HL-60 (cell line): ENCODE data around the gene ERGIC1.
"Not testable (repeated sequence)": the region's sequence is repeated elsewhere in the genome, so short reads cannot be mapped to it uniquely, and the experiment has no call there.

Source experiments
- DNase-seq, 2 experiments: peaks; one replicate each; pipeline ENCODE4 v3.0.0-alpha.2; 2010 to 2020; ENCODE audit warnings: low read depth in 1 of 2, low spot score in 1 of 2
- H3K27ac ChIP-seq: fragments of 250-450 bp; sonication (Bioruptor Pico); replicated peaks from 2 replicates; pipeline ENCODE4 v1.5.1; 2020; ENCODE audit warnings: mild to moderate bottlenecking, moderate library complexity
- H3K27me3 ChIP-seq: fragments of 250-450 bp; sonication (Bioruptor Pico); 2 replicates; pipeline ENCODE4 v1.5.1; 2021; ENCODE audit warnings: mild to moderate bottlenecking, moderate library complexity; ENCODE audit not compliant: insufficient read depth, poor library complexity, severe bottlenecking
- H3K4me3 ChIP-seq: replicated peaks from 2 replicates; pipeline ENCODE4 v1.5.1; 2011; ENCODE audit warnings: mild to moderate bottlenecking, control low read depth, low read length; ENCODE audit not compliant: insufficient read depth
- GABPA ChIP-seq: IDR thresholded peaks from 2 replicates; pipeline ENCODE4 v1.6.1; 2012; ENCODE audit warnings: low read depth
- POLR2AphosphoS5 ChIP-seq: IDR thresholded peaks from 2 replicates; pipeline ENCODE4 v1.6.1; 2012; ENCODE audit warnings: low read depth
- SPI1 ChIP-seq: IDR thresholded peaks from 2 replicates; pipeline ENCODE4 v1.6.1; 2012; ENCODE audit warnings: low read depth, mild to moderate bottlenecking, borderline replicate concordance
- TF ChIP-seq, protein P1 (sequence below): IDR thresholded peaks from 2 replicates; pipeline ENCODE4 v1.6.1; 2012; ENCODE audit warnings: low read depth; ENCODE audit not compliant: insufficient replicate concordance
- TF ChIP-seq, protein P2 (sequence below): IDR thresholded peaks from one replicate; pipeline ENCODE4 v1.5.1; 2011; ENCODE audit warnings: low read length, control low read depth, inconsistent platforms; ENCODE audit not compliant: insufficient read depth

The ERGIC1 gene

DNA sequence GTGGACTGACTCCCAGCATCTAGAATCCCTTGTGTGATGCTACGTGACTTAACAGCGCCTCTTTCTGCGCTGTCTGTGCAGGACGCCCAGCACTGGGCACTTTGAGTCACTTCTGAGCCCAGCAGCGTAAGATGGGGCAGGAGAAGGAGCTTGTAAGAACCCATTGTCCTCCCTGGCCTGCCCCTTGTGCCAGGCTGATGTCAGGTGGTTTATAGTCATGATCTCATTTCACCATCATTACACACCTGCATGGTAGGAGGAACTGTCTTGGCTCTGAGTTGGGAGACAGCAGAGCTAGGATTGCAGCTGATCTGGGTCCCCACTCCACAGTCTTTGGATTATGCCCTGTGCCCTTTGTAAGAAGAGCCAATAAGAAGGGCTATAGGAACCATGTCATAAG lies 12.2 kb downstream of the ERGIC1 start:
- TF ChIP-seq, protein P1, sequence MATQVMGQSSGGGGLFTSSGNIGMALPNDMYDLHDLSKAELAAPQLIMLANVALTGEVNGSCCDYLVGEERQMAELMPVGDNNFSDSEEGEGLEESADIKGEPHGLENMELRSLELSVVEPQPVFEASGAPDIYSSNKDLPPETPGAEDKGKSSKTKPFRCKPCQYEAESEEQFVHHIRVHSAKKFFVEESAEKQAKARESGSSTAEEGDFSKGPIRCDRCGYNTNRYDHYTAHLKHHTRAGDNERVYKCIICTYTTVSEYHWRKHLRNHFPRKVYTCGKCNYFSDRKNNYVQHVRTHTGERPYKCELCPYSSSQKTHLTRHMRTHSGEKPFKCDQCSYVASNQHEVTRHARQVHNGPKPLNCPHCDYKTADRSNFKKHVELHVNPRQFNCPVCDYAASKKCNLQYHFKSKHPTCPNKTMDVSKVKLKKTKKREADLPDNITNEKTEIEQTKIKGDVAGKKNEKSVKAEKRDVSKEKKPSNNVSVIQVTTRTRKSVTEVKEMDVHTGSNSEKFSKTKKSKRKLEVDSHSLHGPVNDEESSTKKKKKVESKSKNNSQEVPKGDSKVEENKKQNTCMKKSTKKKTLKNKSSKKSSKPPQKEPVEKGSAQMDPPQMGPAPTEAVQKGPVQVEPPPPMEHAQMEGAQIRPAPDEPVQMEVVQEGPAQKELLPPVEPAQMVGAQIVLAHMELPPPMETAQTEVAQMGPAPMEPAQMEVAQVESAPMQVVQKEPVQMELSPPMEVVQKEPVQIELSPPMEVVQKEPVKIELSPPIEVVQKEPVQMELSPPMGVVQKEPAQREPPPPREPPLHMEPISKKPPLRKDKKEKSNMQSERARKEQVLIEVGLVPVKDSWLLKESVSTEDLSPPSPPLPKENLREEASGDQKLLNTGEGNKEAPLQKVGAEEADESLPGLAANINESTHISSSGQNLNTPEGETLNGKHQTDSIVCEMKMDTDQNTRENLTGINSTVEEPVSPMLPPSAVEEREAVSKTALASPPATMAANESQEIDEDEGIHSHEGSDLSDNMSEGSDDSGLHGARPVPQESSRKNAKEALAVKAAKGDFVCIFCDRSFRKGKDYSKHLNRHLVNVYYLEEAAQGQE, result no peak
- TF ChIP-seq GABPA (no peak), SPI1 (no peak), POLR2AphosphoS5 (no peak)
- TF ChIP-seq, protein P2, sequence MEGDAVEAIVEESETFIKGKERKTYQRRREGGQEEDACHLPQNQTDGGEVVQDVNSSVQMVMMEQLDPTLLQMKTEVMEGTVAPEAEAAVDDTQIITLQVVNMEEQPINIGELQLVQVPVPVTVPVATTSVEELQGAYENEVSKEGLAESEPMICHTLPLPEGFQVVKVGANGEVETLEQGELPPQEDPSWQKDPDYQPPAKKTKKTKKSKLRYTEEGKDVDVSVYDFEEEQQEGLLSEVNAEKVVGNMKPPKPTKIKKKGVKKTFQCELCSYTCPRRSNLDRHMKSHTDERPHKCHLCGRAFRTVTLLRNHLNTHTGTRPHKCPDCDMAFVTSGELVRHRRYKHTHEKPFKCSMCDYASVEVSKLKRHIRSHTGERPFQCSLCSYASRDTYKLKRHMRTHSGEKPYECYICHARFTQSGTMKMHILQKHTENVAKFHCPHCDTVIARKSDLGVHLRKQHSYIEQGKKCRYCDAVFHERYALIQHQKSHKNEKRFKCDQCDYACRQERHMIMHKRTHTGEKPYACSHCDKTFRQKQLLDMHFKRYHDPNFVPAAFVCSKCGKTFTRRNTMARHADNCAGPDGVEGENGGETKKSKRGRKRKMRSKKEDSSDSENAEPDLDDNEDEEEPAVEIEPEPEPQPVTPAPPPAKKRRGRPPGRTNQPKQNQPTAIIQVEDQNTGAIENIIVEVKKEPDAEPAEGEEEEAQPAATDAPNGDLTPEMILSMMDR, result no peak
- no peak for DNase-seq
- Histone ChIP-seq H3K4me3 (no peak overlapping the region), H3K27ac (no peak overlapping the region), H3K27me3 (no peaks in the 10 kb centered on the region)

DNA sequence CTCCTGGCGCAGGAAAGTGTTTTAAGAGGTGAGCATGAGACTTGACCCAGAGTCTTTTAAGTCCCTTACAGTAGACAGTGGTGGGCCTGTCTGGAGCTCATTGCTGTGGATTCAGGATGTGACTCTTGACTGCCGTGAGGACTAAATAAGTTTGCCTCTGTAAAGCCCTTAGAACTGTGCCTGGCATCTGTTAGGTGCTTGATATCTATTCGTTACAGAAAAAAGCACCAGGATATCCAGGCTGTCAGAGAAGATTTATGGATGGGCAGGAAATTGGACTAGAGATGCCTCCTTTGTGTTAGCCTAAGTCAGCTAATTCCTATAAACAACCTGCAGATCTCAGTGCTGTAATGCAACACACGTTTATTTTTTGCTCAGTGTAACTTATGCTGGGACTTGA lies 12.6 kb downstream of the ERGIC1 start:
- no peak for DNase-seq
- TF ChIP-seq SPI1 (no peak), POLR2AphosphoS5 (no peak)
- TF ChIP-seq, protein P2, result no peak
- TF ChIP-seq, protein P1, result no peak
- Histone ChIP-seq H3K27me3 (no peaks in the 10 kb centered on the region), H3K27ac (no peak overlapping the region), H3K4me3 (no peak overlapping the region)

DNA sequence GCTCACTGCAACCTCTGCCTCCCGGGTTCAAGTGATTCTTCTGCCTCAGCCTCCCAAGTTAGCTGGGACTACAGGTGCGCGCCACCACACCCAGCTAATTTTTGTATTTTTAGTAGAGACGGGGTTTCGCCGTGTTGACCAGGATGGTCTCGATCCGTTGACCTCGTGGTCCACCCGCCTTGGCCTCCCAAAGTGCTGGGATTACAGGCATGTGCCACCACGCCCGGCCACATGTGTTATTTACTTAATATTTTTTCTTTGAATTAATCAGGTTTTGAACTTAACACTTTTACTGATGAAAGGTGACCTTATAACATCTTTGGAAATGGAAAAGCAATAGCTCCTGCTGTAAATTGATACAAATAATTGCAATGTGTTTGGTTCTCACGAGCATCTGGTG lies 13.5 kb downstream of the ERGIC1 start:
- H3K27me3 ChIP-seq, H3K27ac ChIP-seq, DNase-seq, H3K4me3 ChIP-seq: not testable (repeated sequence)

DNA sequence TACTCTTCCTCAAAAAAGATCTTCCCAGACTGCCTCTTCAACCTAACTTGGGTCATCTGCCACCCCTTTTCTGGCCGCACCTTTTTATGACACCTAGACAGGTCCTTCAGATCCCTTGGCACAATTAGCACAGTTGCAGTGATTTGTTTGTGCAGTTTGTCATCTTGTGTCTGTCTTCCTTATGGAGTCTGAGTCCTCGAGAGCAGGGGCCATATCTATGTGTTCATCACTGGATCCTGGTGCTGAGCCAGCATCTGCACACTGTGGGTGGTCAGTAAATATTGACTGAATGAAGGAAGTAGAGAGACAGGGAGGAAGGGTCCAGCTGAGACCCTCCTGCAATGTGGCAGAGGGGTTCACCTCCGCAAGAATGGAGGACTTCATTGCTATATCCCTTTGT lies 14.4 kb downstream of the ERGIC1 start:
- Histone ChIP-seq H3K4me3 (no peak overlapping the region), H3K27ac (no peak overlapping the region), H3K27me3 (no peaks in the 10 kb centered on the region)
- TF ChIP-seq GABPA (no peak), SPI1 (no peak), POLR2AphosphoS5 (no peak)
- TF ChIP-seq, protein P1, result no peak
- TF ChIP-seq, protein P2, result no peak
- DNase-seq, result no peak
